HG02885 (cell line): Measurements from ENCODE around the gene PLEKHM2.
"Not testable (repeated sequence)": the region's sequence is repeated elsewhere in the genome, so short reads cannot be mapped to it uniquely, and the experiment has no call there.

Source experiments
- ATAC-seq: cut with Tn5 transposase; IDR thresholded peaks from one replicate; pipeline ENCODE4 v1.9.1; 2021; ENCODE audit warnings: mild to moderate bottlenecking; ENCODE audit not compliant: unreplicated experiment, poor library complexity

Gene PLEKHM2

GRCh38 chr1:15676010-15676409, 8.1 kb upstream of the PLEKHM2 start:
- no peak for ATAC-seq

GRCh38 chr1:15676688-15677661, 7.1 kb upstream of the PLEKHM2 start:
- ATAC-seq = no peak

GRCh38 chr1:15678578-15678977, 5.5 kb upstream of the PLEKHM2 start:
- ATAC-seq = no peak

DNA sequence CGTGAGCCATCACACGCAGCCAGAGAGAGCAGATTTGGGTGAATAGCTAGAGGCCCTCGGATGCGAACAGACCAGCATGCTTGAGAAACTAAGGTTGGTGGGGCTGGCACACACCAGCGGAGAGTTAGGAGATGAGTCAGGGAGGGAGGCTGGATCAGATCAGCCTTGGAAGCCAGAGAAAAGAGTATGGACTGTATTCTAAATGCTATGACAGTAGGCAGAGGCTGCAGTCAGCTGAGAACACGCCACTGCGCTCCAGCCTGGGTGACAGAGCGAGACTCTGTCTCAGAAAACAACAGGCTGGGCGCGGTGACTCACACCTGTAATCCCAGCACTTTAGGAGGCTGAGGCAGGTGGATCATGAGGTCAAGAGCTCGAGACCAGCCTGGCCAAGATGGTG, 4.0 kb upstream of the PLEKHM2 start:
- ATAC-seq = no peak

GRCh38 chr1:15680561-15681348, 3.4 kb upstream of the PLEKHM2 start:
- ATAC-seq = no peak

- no peak for ATAC-seq
These were observed 2.5 kb upstream of the PLEKHM2 start for GRCh38 chr1:15681349-15682292.

- ATAC-seq = no peak
These were observed 1.2 kb upstream of the PLEKHM2 start for GRCh38 chr1:15682936-15683341.

DNA sequence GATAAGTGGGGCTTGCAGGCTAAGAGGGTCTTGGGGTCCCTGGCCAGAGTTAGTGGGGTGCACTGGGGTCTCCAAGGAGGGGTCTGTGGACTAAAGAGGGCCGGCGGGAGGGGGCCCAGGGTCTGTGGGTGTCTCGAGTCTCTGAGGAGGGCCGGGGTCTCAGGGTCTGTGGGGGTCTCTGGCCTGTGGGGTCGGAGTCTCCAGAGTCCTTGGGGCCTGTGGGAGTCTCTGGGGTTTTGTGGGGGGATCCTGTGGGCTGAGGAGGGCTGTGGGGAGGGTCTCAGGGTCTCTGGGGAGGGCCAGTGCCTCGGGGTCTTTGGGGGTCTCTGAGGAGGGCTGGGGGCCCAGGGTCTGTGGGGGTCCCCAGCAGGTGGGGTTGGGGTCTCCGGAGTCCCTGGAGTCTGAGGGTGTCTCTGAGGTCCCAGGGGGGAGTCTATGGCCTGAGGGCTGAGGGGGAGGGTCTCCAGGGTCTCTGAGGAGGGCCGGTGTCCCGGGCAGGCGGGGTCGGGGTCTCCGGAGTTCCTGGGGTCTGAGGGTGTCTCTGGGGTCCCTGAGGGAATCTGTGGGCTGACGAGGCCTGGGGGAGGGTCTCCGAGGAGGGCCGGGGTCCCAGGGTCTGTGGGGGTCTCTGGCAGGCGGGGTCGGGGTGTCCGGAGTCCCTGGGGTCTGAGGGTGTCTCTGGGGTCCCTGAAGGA, 628 bp upstream of the PLEKHM2 start:
- ATAC-seq = no peak

GRCh38 chr1:15684468-15685291, 560 bp downstream of the PLEKHM2 start:
- peak; percentile 40 for ATAC-seq

DNA sequence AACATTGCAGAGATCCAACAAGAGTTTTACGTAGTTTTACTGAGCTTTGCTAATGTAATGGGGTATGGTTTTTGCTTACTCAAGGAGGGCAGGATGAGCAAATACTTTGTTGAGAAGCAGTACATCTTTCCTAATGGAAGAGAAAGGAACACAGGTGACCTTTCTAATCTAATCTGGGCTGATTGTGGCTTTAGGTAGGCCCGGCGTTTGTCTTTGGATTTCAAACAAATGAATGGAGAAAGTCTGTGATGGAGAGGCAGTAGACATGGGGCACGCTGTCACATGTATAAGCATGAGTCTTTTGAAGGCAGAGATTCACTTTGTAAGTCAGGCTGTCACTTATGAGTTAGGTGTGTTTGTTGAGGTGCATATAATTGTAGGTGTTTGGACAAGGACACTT, 1.7 kb downstream of the PLEKHM2 start:
- ATAC-seq = no peak

GRCh38 chr1:15687446-15687845, 3.3 kb downstream of the PLEKHM2 start:
- ATAC-seq = no peak

DNA sequence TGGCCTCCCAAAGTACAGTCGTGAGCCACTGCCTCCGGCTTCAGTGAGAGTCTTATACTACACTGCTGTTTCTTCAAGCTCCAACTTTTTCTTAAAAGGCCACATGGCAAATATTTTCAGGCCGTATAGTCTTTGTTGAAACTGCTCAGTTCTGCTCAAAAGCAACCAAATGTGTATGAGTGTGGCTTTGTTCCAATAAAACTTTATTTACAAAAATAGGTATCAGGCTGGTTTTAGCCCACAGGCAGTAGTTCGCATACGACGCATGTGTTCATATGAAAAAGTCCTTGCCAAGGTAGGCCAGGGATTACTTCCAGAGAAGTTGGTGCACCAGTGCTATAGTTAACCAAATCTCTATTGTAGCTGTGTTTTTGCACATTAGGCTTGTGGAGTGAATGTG, 6.2 kb downstream of the PLEKHM2 start:
- ATAC-seq = no peak

DNA sequence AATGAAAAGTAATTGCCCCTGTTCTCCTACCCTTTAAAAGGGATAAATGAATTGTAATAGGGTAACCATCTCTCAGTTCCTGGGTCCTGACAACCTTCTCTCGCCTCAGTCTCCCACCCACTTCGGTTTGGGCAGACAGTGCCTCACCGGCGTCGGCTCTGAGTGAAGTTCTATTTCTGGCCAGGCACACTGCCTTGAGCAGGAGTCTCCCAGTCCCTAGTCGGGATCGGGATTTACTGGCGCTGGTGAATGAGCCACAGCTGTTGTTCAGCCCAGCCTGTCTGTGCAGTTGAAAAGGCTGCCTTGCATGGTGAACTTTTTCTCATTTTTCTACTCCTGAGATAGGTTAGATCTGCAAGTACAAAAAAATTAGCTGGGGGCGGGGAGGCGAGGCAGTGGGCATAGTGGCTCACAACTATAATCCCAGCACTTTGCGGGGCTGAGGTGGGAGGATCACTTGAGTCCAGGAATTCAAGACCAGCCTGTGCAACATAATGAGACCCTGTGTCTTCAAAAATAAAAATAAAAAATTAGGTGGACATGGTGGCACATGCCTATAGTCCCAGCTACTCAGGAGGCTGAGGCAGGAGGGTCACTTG, 7.4 kb downstream of the PLEKHM2 start:
- ATAC-seq = no peak

GRCh38 chr1:15692121-15692682, 8.1 kb downstream of the PLEKHM2 start:
- ATAC-seq = no peak

DNA sequence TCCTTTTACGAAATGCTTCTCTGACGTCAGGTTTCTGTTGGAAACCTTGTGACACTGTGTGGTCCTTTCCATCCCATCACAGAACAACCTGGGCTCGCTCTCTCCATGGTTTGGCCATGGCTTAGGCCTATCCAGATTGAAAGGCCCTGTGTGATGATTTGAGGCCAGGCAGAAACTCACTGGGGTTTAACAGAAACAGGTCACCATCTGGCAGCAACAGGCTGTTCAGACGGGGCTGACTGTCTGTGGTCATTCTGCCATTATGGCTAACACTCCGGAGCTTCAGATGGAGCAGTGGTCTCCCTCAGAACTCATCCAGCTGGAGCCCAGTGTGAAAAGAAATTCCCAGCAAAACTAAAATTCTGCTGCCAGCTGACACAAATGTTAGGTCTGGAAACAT, 9.3 kb downstream of the PLEKHM2 start:
- no peak for ATAC-seq

GRCh38 chr1:15696956-15697521, 12.9 kb downstream of the PLEKHM2 start:
- peak; percentile 92 for ATAC-seq

DNA sequence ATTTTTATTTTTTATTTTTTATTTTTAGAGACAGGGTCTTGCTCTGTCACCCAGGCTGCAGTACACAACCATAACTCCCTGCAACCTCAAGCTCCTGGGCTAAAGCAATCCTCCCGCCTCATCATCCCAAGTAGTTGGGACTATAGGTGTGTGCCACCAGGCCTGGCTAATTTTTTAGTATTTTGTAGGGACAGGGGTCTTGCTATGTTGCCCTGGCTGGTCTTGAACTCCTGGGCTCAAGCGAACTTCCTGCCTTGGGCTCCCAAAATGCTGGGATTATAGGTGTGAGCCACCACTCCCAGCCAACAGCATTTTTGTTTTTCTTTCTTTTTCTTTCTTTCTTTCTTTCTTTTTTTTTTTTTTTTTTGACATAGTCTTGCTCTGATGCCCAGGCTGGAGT, 14.1 kb downstream of the PLEKHM2 start:
- ATAC-seq = no peak

GRCh38 chr1:15699321-15699720, 15.2 kb downstream of the PLEKHM2 start:
- not testable (repeated sequence) for ATAC-seq
